GM10266 (cell line): Measurements from ENCODE around the gene FXYD1.
A peak's percentile ranks its signal among the peaks of the same experiment; 100 is the strongest.

ENCODE experiments used
- DNase-seq: peaks from one replicate; pipeline ENCODE4 v3.0.0; 2012; ENCODE audit errors: extremely low spot score
- CTCF ChIP-seq: IDR thresholded peaks from 2 replicates; pipeline ENCODE4 v1.5.1; 2012; ENCODE audit warnings: mild to moderate bottlenecking, low read depth; ENCODE audit not compliant: control insufficient read depth, insufficient read depth; ENCODE audit errors: missing control alignments

FXYD1 gene

GRCh38 chr19:35135389-35135909 lies 3.2 kb upstream of the FXYD1 start:
- TF ChIP-seq CTCF, result peak; percentile 86
- peak; percentile 92 for DNase-seq

GRCh38 chr19:35136231-35136630 lies 2.4 kb upstream of the FXYD1 start:
- TF ChIP-seq CTCF, result no peak
- no peak for DNase-seq

- TF ChIP-seq CTCF, result no peak
- DNase-seq, result no peak
These were observed 1.5 kb upstream of the FXYD1 start for GRCh38 chr19:35136977-35137702.

GRCh38 chr19:35140207-35140961 lies 1.8 kb downstream of the FXYD1 start:
- no peak for DNase-seq
- TF ChIP-seq CTCF, result no peak

- DNase-seq, result peak; percentile 100
- TF ChIP-seq CTCF, result peak; percentile 63
These were observed 2.6 kb downstream of the FXYD1 start for GRCh38 chr19:35140962-35141836.

- no peak for TF ChIP-seq CTCF
- no peak for DNase-seq
These were observed 3.4 kb downstream of the FXYD1 start for GRCh38 chr19:35141837-35142605.
